Loucy (cell line): ENCODE measurements around the gene MSANTD2.

Source experiments
- H2AFZ ChIP-seq: fragments of 200-600 bp; sonication (generic); 2 replicates; pipeline ENCODE4 v1.6.0; 2016; ENCODE audit warnings: antibody characterized with exemption, mild to moderate bottlenecking, low read length, moderate library complexity
- H3F3A ChIP-seq: fragments of 200-600 bp; 2 replicates; pipeline ENCODE4 v1.6.0; 2016; ENCODE audit warnings: antibody characterized with exemption, low read depth, mild to moderate bottlenecking
- H3K27me3 ChIP-seq: fragments of 200-600 bp; sonication (generic); 2 replicates; pipeline ENCODE4 v1.6.1; 2014; ENCODE audit warnings: low read length, mild to moderate bottlenecking; ENCODE audit not compliant: insufficient read depth, poor library complexity, severe bottlenecking
- H3K36me3 ChIP-seq: fragments of 200-600 bp; sonication (generic); 2 replicates; pipeline ENCODE4 v1.6.1; 2016; ENCODE audit warnings: low read length; ENCODE audit not compliant: insufficient read depth
- H3K4me1 ChIP-seq: fragments of 200-600 bp; sonication (generic); 2 replicates; pipeline ENCODE4 v1.5.1; 2014; ENCODE audit warnings: low read length, mild to moderate bottlenecking; ENCODE audit not compliant: insufficient read depth, poor library complexity, severe bottlenecking
- H3K4me2 ChIP-seq: fragments of 200-600 bp; sonication (generic); 2 replicates; pipeline ENCODE4 v1.6.0; 2014; ENCODE audit warnings: antibody characterized with exemption, low read length, low read depth, mild to moderate bottlenecking; ENCODE audit not compliant: poor library complexity, severe bottlenecking
- H3K4me3 ChIP-seq: fragments of 200-600 bp; sonication (generic); 2 replicates; pipeline ENCODE4 v1.5.1; 2014; ENCODE audit warnings: low read length, mild to moderate bottlenecking, mixed read lengths; ENCODE audit not compliant: poor library complexity, severe bottlenecking
- H3K79me2 ChIP-seq: fragments of 200-600 bp; sonication (generic); 2 replicates; pipeline ENCODE4 v1.6.1; 2014; ENCODE audit warnings: low read length; ENCODE audit not compliant: insufficient read depth
- H3K9ac ChIP-seq: fragments of 200-600 bp; sonication (generic); 2 replicates; pipeline ENCODE4 v1.6.0; 2014; ENCODE audit warnings: mild to moderate bottlenecking, low read depth, low read length, moderate library complexity; ENCODE audit not compliant: poor library complexity, severe bottlenecking
- H3K9me2 ChIP-seq: fragments of 200-600 bp; sonication (generic); replicated peaks from 2 replicates; pipeline ENCODE4 v1.6.1; 2016; ENCODE audit warnings: low read depth, low read length, mixed read lengths
- H3K9me3 ChIP-seq: fragments of 200-600 bp; sonication (generic); 2 replicates; pipeline ENCODE4 v1.6.1; 2014; ENCODE audit warnings: mild to moderate bottlenecking, antibody characterized with exemption, low read length, low read depth; ENCODE audit not compliant: insufficient read depth
- H4K20me1 ChIP-seq: fragments of 200-600 bp; sonication (generic); 2 replicates; pipeline ENCODE4 v1.6.0; 2014; ENCODE audit warnings: antibody characterized with exemption, low read length, mild to moderate bottlenecking; ENCODE audit not compliant: insufficient read depth, poor library complexity, severe bottlenecking
- EZH2phosphoT487 ChIP-seq: fragments of 200-600 bp; IDR thresholded peaks from 2 replicates; pipeline ENCODE4 v1.6.1; 2018; ENCODE audit warnings: antibody characterized with exemption, mild to moderate bottlenecking, moderate library complexity, borderline replicate concordance
- TF ChIP-seq, protein P1 (sequence below): fragments of 200-600 bp; sonication (generic); conservative IDR thresholded peaks from 2 replicates; pipeline ENCODE4 v1.5.1; 2014; ENCODE audit warnings: mild to moderate bottlenecking, antibody characterized with exemption, low read length

The MSANTD2 gene

DNA sequence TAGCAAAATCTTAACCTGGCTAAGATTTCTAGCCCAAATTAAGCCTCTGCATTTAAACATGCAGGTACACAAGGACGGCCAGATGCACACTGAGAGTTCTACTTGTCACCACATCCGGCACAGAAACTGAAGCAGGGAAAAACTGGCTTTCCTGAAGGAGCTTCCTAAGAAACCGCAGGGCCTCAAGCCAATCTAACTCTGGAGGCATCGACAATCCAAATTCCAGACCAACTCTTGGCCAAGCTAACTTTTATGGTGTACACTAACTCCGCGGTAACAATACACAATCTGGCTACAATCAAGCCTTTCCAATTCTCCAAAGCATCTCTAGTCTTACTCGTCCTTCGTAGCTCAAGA lies 1.2 kb downstream of the MSANTD2 start:
- H3K9ac ChIP-seq = peak overlapping the region; percentile 78
- TF ChIP-seq, protein P1, sequence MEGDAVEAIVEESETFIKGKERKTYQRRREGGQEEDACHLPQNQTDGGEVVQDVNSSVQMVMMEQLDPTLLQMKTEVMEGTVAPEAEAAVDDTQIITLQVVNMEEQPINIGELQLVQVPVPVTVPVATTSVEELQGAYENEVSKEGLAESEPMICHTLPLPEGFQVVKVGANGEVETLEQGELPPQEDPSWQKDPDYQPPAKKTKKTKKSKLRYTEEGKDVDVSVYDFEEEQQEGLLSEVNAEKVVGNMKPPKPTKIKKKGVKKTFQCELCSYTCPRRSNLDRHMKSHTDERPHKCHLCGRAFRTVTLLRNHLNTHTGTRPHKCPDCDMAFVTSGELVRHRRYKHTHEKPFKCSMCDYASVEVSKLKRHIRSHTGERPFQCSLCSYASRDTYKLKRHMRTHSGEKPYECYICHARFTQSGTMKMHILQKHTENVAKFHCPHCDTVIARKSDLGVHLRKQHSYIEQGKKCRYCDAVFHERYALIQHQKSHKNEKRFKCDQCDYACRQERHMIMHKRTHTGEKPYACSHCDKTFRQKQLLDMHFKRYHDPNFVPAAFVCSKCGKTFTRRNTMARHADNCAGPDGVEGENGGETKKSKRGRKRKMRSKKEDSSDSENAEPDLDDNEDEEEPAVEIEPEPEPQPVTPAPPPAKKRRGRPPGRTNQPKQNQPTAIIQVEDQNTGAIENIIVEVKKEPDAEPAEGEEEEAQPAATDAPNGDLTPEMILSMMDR = no peak
- no peak for TF ChIP-seq EZH2phosphoT487
- no peaks in the 10 kb centered on the region for H3K9me3 ChIP-seq
- H3K79me2 ChIP-seq = peaks cover 54% of the 10 kb centered on the region
- H3K27me3 ChIP-seq = peaks cover 7% of the 10 kb centered on the region
- peak overlapping the region; percentile 88 for H3K4me3 ChIP-seq
- H3F3A ChIP-seq = peaks cover 5% of the 10 kb centered on the region; the same call in 1 of the 2 replicates
- H3K4me2 ChIP-seq = peak overlapping the region; percentile 99
- H2AFZ ChIP-seq = peak overlapping the region; percentile 98
- no peaks in the 10 kb centered on the region for H3K9me2 ChIP-seq
- no peaks in the 10 kb centered on the region for H3K36me3 ChIP-seq
- peaks cover 44% of the 10 kb centered on the region for H3K4me1 ChIP-seq
- peaks cover 43% of the 10 kb centered on the region for H4K20me1 ChIP-seq

DNA sequence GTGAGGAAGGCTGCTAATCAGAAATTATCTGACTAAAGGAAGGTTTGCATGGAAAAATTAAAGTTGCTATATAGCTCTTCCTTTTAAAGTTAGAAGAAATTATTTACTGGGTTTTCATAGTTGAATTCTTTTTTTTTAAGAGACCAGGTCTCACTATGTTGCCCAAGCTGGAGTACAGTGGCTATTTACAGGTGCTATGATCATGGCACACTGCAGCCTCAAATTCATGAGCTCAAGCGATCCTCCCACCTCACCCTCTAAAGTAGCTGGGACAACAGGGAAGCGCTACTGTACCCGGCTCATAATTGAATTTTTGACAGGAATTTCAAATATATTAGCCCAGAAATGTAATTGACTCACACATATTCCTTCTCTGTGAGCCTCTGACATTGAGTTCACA lies 3.9 kb downstream of the MSANTD2 start:
- Histone ChIP-seq H3K27me3 (peaks cover 3% of the 10 kb centered on the region), H3K79me2 (peaks cover 78% of the 10 kb centered on the region), H3K9me3 (no peaks in the 10 kb centered on the region), H3K9ac (no peak overlapping the region), H3F3A (peaks cover 6% of the 10 kb centered on the region; the same call in 1 of the 2 replicates), H4K20me1 (peaks cover 58% of the 10 kb centered on the region), H2AFZ (no peak overlapping the region), H3K36me3 (no peaks in the 10 kb centered on the region), H3K4me2 (peak overlapping the region; percentile 99), H3K9me2 (no peaks in the 10 kb centered on the region), H3K4me1 (peaks cover 58% of the 10 kb centered on the region), H3K4me3 (peak overlapping the region; percentile 45)
- TF ChIP-seq, protein P1 = no peak
- no peak for TF ChIP-seq EZH2phosphoT487

DNA sequence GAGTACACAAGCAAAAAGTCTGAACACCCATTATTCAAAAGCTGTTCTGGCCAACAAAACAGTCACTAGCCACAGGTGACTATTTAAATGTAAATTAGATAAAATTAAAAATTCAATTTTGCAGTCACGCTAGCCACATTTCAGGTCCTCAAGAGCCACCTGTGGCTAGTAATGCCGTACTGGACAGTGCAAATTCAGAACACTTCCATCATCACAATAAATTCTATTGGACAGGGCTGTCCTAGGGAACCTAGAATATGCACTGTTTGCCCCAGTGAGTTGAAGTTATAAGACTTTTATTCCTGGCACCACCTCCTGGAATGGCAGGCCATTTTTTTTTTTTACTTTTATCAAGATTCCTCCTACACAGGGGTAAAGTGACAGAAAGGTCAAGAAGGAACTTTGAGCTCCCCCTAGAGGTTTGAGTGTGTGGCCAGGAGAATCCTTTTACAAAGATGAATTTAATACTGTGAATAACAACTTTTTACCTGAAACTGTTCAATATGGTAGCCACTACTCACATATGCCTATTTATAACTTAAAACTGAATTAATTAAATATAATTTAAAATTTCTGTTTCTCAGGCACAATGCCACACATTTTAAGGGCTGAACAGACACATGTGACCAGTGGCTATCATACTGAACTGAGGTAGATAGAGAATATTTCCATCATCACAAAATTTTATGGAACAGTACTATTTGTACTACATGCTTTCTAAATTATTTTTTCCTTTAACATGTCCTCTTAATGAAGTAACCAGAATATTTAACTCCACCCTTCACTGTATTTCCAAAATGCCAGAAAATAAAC lies 6.5 kb downstream of the MSANTD2 start:
- H3K4me1 ChIP-seq = peaks cover 46% of the 10 kb centered on the region
- H3K4me3 ChIP-seq = no peak overlapping the region
- no peaks in the 10 kb centered on the region for H3K9me2 ChIP-seq
- no peaks in the 10 kb centered on the region for H3K27me3 ChIP-seq
- H3F3A ChIP-seq = peaks cover 6% of the 10 kb centered on the region; the same call in 1 of the 2 replicates
- H4K20me1 ChIP-seq = peaks cover 54% of the 10 kb centered on the region
- TF ChIP-seq, protein P1 = peak; percentile 77
- TF ChIP-seq EZH2phosphoT487 = no peak
- no peak overlapping the region for H3K9ac ChIP-seq
- peak overlapping the region; percentile 38 for H3K4me2 ChIP-seq
- no peak overlapping the region for H2AFZ ChIP-seq
- H3K36me3 ChIP-seq = no peaks in the 10 kb centered on the region
- H3K79me2 ChIP-seq = peaks cover 88% of the 10 kb centered on the region
- no peaks in the 10 kb centered on the region for H3K9me3 ChIP-seq
